Chondrocyte (in vitro differentiated cells): ENCODE data around the gene HORMAD1. TPM values are rescaled to one million over a fixed set of nuclear protein-coding genes. Genes with fewer than 3 reads are reported as not detected.

Experiments used
- DNase-seq: peaks from one replicate; pipeline ENCODE4 v3.0.0; 2021; ENCODE audit warnings: mixed read lengths, low spot score
- H3K27ac Mint-ChIP-seq: one replicate; pipeline ENCODE4 v1.8.0; 2021; ENCODE audit warnings: mild to moderate bottlenecking, moderate library complexity, mixed read lengths; ENCODE audit not compliant: unreplicated experiment
- H3K27me3 Mint-ChIP-seq: 2 replicates; pipeline ENCODE4 v1.8.0; 2021; ENCODE audit warnings: low read depth, mixed read lengths
- H3K36me3 Mint-ChIP-seq: 2 replicates; pipeline ENCODE4 v1.8.0; 2021; ENCODE audit warnings: low read depth, mixed read lengths
- H3K4me1 Mint-ChIP-seq: 2 replicates; pipeline ENCODE4 v1.8.0; 2021; ENCODE audit warnings: low read depth, mild to moderate bottlenecking, mixed read lengths
- H3K4me3 Mint-ChIP-seq: one replicate; pipeline ENCODE4 v1.8.0; 2021; ENCODE audit warnings: mild to moderate bottlenecking, moderate library complexity, mixed read lengths; ENCODE audit not compliant: unreplicated experiment
- H3K9me3 Mint-ChIP-seq: 2 replicates; pipeline ENCODE4 v1.8.0; 2021; ENCODE audit warnings: low read depth, mixed read lengths
- total RNA-seq: library from RNA; stranded (reverse); gene quantifications from 3 replicates; pipeline ENCODE4 v1.2.1, GENCODE V29; 2021
- TF ChIP-seq, protein P1 (sequence below): fragments of 200-600 bp; sonication (generic); IDR thresholded peaks from 2 replicates; pipeline ENCODE4 v1.5.0; 2021; ENCODE audit warnings: antibody characterized with exemption, mild to moderate bottlenecking, moderate library complexity

The HORMAD1 gene
- total RNA-seq, 1 donor from 2014 or later = not detected

DNA sequence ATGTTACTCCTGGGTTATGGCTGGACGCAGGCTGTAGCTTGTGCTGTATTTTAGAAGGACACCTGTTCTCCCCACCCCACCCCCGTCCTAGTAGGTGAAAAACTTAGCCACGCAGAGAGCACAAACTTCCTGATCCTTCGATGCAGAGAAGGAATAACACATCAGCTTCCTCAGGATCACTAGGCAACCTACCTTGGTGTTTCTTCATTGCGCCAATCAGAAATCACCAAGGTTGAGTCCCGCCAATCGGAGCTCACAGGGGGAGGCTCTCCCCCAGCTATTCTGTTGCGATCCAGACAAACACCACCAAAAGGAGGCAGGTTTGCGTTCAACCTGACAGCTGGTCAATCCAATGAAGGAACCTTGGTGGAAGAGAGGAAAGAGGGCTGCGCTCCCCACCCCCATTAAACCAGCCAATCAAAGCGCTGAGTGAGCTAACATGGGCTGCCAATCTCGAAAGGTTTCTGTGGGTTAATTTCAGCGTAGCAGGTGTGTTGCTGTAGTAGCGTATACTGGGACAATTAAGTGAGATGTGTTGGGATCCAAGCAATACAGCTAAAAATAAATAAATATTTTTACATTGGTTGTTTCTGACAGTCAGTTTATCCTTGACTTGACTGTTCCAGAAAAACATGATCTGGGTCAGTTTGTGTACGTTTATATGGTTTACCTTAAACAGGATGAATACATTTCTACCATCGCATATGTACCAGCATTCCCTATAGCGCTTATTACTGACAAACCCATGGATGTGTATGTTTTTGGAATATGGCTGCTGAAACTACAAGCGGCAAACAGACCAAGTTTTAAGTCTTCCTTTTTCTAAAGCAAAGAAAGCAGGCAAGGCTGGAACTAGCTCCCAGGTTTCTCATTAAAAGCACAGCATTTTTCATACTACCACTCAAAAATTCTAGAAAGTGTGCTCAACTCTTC is 23.4 kb downstream of the HORMAD1 start, which contains the start of gene GOLPH3L:
TSS of gene GOLPH3L (minus strand) at position 160 of the 933 bp plus-strand sequence. CDS start 2,316 bp downstream, outside the sequence.
- Mint-ChIP-seq H3K9me3 (no peaks in the 10 kb centered on the region), H3K36me3 (peaks cover 7% of the 10 kb centered on the region), H3K4me3 (peak within 1 kb of the TSS; percentile 88), H3K27ac (peak within 1 kb of the TSS; percentile 92), H3K27me3 (peaks cover 12% of the 10 kb centered on the region), H3K4me1 (peaks cover 20% of the 10 kb centered on the region)
- TF ChIP-seq, protein P1, sequence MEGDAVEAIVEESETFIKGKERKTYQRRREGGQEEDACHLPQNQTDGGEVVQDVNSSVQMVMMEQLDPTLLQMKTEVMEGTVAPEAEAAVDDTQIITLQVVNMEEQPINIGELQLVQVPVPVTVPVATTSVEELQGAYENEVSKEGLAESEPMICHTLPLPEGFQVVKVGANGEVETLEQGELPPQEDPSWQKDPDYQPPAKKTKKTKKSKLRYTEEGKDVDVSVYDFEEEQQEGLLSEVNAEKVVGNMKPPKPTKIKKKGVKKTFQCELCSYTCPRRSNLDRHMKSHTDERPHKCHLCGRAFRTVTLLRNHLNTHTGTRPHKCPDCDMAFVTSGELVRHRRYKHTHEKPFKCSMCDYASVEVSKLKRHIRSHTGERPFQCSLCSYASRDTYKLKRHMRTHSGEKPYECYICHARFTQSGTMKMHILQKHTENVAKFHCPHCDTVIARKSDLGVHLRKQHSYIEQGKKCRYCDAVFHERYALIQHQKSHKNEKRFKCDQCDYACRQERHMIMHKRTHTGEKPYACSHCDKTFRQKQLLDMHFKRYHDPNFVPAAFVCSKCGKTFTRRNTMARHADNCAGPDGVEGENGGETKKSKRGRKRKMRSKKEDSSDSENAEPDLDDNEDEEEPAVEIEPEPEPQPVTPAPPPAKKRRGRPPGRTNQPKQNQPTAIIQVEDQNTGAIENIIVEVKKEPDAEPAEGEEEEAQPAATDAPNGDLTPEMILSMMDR = peak; percentile 59
- no peak for DNase-seq

DNA sequence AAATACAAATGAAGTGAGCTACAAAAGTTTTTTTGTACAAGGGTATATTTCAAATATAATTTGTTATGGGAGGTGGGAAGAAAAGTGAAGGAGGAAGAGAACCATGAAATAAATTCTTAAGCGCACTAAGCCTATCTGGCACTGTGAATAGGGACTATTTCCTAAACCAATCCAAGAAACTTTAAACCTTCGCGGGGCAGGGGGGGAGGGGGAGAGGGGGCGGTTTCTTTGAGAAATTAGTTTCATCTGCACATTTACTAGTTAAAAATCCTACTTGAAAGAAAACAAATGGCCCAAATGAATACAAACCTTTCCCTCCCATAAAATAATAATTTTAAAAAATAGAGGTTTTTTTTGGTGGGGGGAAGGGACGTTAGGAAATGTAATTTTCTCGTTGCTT is 24.1 kb downstream of the HORMAD1 start:
- Mint-ChIP-seq H3K4me3 (peak overlapping the region; percentile 88), H3K27me3 (peaks cover 9% of the 10 kb centered on the region), H3K27ac (peak overlapping the region; percentile 92), H3K36me3 (peaks cover 7% of the 10 kb centered on the region), H3K4me1 (peaks cover 20% of the 10 kb centered on the region), H3K9me3 (no peaks in the 10 kb centered on the region)
- TF ChIP-seq, protein P1 = no peak
- DNase-seq = no peak

DNA sequence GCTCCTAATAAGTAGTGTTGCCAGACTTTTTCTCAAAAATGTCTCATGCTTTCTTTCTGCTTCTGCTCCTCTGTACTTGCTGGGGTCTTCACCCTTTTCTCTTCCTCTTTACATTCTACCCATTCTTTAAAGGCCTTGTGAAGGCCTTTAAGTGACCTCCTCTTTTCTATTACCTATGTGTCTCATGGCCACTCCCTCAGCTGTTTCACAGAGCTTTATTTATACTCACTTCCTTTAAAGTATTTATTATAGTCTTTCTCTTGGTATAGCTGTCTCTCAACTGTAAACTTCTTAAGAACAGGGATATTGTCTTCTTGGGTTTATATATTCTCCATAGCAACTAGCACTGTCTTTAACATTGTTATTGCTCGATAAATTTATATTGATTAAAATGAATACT is 24.5 kb downstream of the HORMAD1 start:
- peak overlapping the region; percentile 59 for H3K27ac Mint-ChIP-seq
- peaks cover 9% of the 10 kb centered on the region for H3K36me3 Mint-ChIP-seq
- peaks cover 6% of the 10 kb centered on the region for H3K27me3 Mint-ChIP-seq
- H3K9me3 Mint-ChIP-seq = no peaks in the 10 kb centered on the region
- DNase-seq = no peak
- peaks cover 20% of the 10 kb centered on the region for H3K4me1 Mint-ChIP-seq
- peak overlapping the region; percentile 88 for H3K4me3 Mint-ChIP-seq
- TF ChIP-seq, protein P1 = no peak

DNA sequence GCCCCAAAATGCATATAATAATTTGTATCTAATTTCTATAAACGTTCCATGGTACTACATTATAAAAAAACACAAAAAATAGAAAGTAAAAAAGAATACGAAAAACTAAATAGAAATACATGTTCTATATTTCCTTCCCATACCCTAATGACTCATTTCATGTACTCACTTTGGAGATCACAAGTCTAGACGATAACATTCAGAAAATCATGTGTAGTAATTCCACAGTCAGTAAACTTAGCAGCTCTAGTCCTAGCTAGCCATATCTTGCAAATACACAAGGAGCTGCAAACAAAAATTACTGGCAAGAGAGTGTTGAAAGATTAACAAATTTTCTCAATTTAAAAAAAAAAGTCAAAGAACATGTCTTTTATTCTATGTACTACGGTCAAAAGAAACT is 25.1 kb downstream of the HORMAD1 start:
- no peak overlapping the region for H3K27ac Mint-ChIP-seq
- peaks cover 21% of the 10 kb centered on the region for H3K4me1 Mint-ChIP-seq
- H3K36me3 Mint-ChIP-seq = peaks cover 9% of the 10 kb centered on the region
- no peak for DNase-seq
- TF ChIP-seq, protein P1 = no peak
- no peaks in the 10 kb centered on the region for H3K9me3 Mint-ChIP-seq
- H3K27me3 Mint-ChIP-seq = peaks cover 3% of the 10 kb centered on the region
- H3K4me3 Mint-ChIP-seq = no peak overlapping the region

DNA sequence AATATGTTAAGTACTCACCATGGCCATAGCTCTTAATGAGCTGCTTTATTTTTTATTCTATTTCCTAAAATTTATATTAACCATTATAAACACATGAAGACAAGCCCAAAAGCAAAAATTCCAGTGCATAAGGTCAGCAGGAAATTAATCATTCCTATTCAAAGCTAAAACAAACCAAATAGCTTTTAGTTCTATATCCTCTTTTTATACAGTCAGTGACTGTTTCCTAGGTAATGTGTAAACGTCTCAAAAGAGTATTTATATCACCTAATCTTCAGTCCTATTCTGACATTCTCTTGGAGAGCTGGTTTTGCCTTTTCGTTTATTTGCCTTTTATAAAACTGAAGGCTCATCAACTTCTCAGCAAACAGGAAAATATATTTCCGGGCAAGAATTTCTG is 28.0 kb downstream of the HORMAD1 start:
- H3K27ac Mint-ChIP-seq = no peak overlapping the region
- H3K4me3 Mint-ChIP-seq = no peak overlapping the region
- no peaks in the 10 kb centered on the region for H3K27me3 Mint-ChIP-seq
- peaks cover 24% of the 10 kb centered on the region for H3K4me1 Mint-ChIP-seq
- no peak for DNase-seq
- TF ChIP-seq, protein P1 = no peak
- H3K9me3 Mint-ChIP-seq = no peaks in the 10 kb centered on the region
- peaks cover 12% of the 10 kb centered on the region for H3K36me3 Mint-ChIP-seq
